MCF 10A (cell line): Measurements from ENCODE around the gene RAET1E. TPM values are rescaled to one million over a fixed set of nuclear protein-coding genes. Genes with fewer than 3 reads are reported as not detected.
"Not testable (repeated sequence)": the region's sequence is repeated elsewhere in the genome, so short reads cannot be mapped to it uniquely, and the experiment has no call there.

ENCODE experiments used
- BruUV-seq: library from RNA; stranded (reverse); fragments of 400-500 nt; replicated peaks from 2 replicates; lab custom pipeline; 2021; lab: Mats Ljungman, UMichigan
- CTCF ChIA-PET: fragments of 300-600 bp; sonication (Branson Sonifier 250); formaldehyde crosslinking; extraction: SDS; loops from one replicate; lab custom pipeline; 2021; ENCODE audit warnings: antibody characterized with exemption, inconsistent platforms; lab: Yijun Ruan, JAX
- POLR2A ChIA-PET: fragments of 300-600, 350-650 bp; sonication (Branson Sonifier 250); formaldehyde crosslinking; extraction: SDS; loops from one replicate; lab custom pipeline; 2020; ENCODE audit warnings: antibody characterized with exemption, inconsistent platforms; lab: Yijun Ruan, JAX
- DNase-seq: peaks from one replicate; pipeline ENCODE4 v3.0.0-alpha.2; 2018; ENCODE audit not compliant: unreplicated experiment
- H3K27ac Mint-ChIP-seq: one replicate; pipeline ENCODE4 v1.8.0; 2022; ENCODE audit warnings: mild to moderate bottlenecking, low read depth, mixed read lengths; ENCODE audit not compliant: unreplicated experiment
- H3K27me3 Mint-ChIP-seq: one replicate; pipeline ENCODE4 v1.8.0; 2022; ENCODE audit warnings: mixed read lengths; ENCODE audit not compliant: insufficient read depth, unreplicated experiment
- H3K36me3 Mint-ChIP-seq: one replicate; pipeline ENCODE4 v1.8.0; 2022; ENCODE audit warnings: mild to moderate bottlenecking, moderate library complexity, mixed read lengths; ENCODE audit not compliant: insufficient read depth, unreplicated experiment
- H3K4me1 Mint-ChIP-seq: one replicate; pipeline ENCODE4 v1.8.0; 2022; ENCODE audit warnings: mixed read lengths; ENCODE audit not compliant: insufficient read depth, unreplicated experiment
- H3K4me3 Mint-ChIP-seq: one replicate; pipeline ENCODE4 v1.8.0; 2022; ENCODE audit warnings: mild to moderate bottlenecking, moderate library complexity, mixed read lengths; ENCODE audit not compliant: unreplicated experiment
- H3K9me3 Mint-ChIP-seq: one replicate; pipeline ENCODE4 v1.8.0; 2022; ENCODE audit warnings: mixed read lengths; ENCODE audit not compliant: unreplicated experiment
- intact Hi-C: fragments of 100-400 bp; cut with micrococcal nuclease; formaldehyde crosslinking; loops from 2 replicates; pipeline ENCODE4 v1.14.1; 2022
- total RNA-seq: library from RNA; stranded (reverse); gene quantifications from 2 replicates; pipeline ENCODE4 v1.2.3, GENCODE V29; 2022
- TF ChIP-seq, protein P1 (sequence below): fragments of 200-600 bp; IDR thresholded peaks from one replicate; pipeline ENCODE4 v1.8.0; 2022; ENCODE audit warnings: antibody characterized with exemption, mild to moderate bottlenecking; ENCODE audit not compliant: unreplicated experiment

RAET1E gene
- total RNA-seq, 1 experiment from 2014 or later, result 37.6 TPM

DNA sequence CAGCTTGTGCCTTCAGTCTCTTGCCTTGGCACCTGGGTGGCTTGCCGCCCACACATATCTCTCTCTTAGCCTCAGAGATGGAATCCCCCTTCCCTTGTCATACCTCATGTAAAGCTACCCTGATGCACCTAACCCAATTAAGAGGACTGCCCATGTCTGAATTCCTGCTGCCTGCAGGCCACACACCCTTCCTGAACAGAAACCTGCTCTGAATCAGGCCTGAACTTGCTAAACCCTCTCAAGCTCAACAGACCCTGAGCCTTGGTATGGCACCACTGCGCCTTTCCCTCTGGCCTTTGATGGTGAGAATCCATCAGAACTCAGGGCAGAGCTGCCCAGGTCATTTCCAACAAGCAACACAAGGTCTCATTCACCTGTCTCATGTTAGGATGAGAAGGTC, 19.8 kb upstream of the RAET1E start:
- H3K9me3 Mint-ChIP-seq, result no peaks in the 10 kb centered on the region
- intact Hi-C loops, result no loop called here
- no peak overlapping the region for H3K27ac Mint-ChIP-seq
- no peak for DNase-seq
- no peak overlapping the region for H3K4me3 Mint-ChIP-seq
- TF ChIP-seq, protein P1, sequence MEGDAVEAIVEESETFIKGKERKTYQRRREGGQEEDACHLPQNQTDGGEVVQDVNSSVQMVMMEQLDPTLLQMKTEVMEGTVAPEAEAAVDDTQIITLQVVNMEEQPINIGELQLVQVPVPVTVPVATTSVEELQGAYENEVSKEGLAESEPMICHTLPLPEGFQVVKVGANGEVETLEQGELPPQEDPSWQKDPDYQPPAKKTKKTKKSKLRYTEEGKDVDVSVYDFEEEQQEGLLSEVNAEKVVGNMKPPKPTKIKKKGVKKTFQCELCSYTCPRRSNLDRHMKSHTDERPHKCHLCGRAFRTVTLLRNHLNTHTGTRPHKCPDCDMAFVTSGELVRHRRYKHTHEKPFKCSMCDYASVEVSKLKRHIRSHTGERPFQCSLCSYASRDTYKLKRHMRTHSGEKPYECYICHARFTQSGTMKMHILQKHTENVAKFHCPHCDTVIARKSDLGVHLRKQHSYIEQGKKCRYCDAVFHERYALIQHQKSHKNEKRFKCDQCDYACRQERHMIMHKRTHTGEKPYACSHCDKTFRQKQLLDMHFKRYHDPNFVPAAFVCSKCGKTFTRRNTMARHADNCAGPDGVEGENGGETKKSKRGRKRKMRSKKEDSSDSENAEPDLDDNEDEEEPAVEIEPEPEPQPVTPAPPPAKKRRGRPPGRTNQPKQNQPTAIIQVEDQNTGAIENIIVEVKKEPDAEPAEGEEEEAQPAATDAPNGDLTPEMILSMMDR, result no peak
- H3K36me3 Mint-ChIP-seq, result no peaks in the 10 kb centered on the region
- ChIA-PET CTCF (interaction anchor here (0.6 to 1.4 kb wide), 4 partner anchors 17 to 500 kb away, joined by 3 to 4 read pairs (median 4); no protein-coding TSS in a partner anchor), POLR2A (no interaction called here)
- no peaks in the 10 kb centered on the region for H3K27me3 Mint-ChIP-seq
- BruUV-seq, result no TSS peak
- peaks cover 18% of the 10 kb centered on the region for H3K4me1 Mint-ChIP-seq

DNA sequence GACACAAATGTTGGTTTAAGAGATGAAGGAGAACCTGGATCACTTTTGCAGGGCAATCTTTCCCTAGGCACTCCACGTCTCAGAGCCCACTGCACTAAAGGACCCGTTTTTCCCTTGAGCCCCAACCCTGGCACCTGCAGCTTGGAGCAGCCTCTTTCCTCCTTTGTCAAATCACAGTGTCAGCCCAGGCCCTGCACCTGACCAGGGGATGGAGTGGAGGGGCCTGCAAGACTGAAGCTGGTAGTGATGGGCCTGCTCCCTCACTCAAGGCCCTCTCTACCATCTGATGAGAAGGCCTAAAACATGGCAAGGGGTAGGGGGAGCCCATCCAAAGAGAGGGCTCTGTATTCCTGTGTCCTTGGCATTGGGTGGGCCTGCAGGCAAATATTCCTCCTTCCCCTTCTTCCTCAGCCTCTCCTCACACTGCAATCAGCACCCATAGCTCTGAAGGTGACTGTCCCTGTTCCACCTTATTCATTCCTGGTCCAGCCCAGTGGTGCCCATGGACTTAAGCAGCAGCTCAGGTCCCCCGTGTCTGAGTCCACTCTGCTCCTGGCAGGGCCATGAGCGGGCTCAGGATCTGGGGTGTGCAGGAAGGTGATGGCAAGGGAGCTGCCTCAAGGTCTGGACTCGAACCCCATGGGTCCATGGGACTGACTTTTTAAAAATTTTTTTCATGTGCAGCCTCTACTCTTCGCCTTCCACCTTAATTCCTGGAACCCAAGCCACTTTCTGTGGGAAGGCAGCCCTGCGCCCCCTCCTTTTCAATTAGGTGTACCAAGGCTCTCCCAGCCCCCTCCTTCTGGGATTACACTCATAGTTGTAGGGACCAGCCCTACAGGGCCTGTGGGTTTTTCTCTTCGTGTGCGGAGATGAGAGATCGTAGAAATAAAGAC, 18.3 kb upstream of the RAET1E start:
- CTCF ChIA-PET, result interaction anchor here (0.7 to 1.4 kb wide), 5 partner anchors 11 to 94 kb away, joined by 3 to 6 read pairs (median 4); no protein-coding TSS in a partner anchor
- H3K9me3 Mint-ChIP-seq, result no peaks in the 10 kb centered on the region
- no TSS peak for BruUV-seq

DNA sequence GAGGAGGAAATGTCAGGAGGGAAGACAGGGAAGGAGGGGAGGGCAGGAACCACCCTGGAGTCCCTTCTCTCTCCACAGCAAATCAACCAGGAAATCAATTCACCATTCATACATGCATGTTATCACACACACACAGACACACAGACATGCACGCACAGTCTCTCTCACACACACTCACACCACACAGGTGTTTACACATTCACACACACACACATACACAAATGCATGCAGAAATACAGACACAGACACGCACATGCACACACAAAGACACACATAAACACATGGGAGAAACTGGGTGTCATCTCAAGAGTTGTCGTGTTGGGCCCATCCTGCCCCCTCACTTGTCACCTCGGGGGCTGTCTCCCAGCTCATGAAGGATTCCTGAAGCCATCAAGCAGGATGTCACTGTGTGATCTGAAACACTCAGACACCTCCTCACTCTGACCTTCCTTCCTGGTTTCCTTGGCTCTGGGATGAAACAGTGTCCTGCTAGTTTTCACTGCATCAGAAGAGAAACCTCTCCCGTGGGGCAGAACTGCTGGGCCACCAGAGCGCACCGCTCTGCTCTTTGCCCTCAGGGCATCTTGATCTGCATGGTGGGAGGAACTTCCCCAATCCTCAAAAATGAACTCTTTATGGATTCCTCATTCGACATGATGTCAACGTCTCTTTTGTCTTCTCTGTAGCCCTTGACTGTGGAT, 15.8 kb upstream of the RAET1E start:
- no peak for DNase-seq
- no peak overlapping the region for H3K4me3 Mint-ChIP-seq
- BruUV-seq, result no TSS peak
- H3K27ac Mint-ChIP-seq, result no peak overlapping the region
- H3K27me3 Mint-ChIP-seq, result no peaks in the 10 kb centered on the region
- no peaks in the 10 kb centered on the region for H3K9me3 Mint-ChIP-seq
- peaks cover 6% of the 10 kb centered on the region for H3K36me3 Mint-ChIP-seq
- intact Hi-C loops, result no loop called here
- POLR2A ChIA-PET, result interaction anchor here (0.7 to 1.2 kb wide), 2 partner anchors 25 to 50 kb away, joined by 3 read pairs; no protein-coding TSS in a partner anchor
- CTCF ChIA-PET, result interaction anchor here (0.7 kb wide), 1 partner anchor 79 kb away, joined by 4 read pairs; no protein-coding TSS in a partner anchor
- peaks cover 10% of the 10 kb centered on the region for H3K4me1 Mint-ChIP-seq
- TF ChIP-seq, protein P1, result no peak

More for the DNA sequence above, 18.3 kb upstream of the RAET1E start:
- Mint-ChIP-seq H3K27ac (no peak overlapping the region), H3K27me3 (no peaks in the 10 kb centered on the region), H3K4me1 (peaks cover 10% of the 10 kb centered on the region), H3K36me3 (no peaks in the 10 kb centered on the region), H3K4me3 (no peak overlapping the region)
- DNase-seq, result no peak
- TF ChIP-seq, protein P1, result no peak
- POLR2A ChIA-PET, result interaction anchor here (0.9 to 1.4 kb wide), 2 partner anchors 16 to 21 kb away, joined by 3 to 5 read pairs; no protein-coding TSS in a partner anchor
- intact Hi-C loops, result no loop called here

DNA sequence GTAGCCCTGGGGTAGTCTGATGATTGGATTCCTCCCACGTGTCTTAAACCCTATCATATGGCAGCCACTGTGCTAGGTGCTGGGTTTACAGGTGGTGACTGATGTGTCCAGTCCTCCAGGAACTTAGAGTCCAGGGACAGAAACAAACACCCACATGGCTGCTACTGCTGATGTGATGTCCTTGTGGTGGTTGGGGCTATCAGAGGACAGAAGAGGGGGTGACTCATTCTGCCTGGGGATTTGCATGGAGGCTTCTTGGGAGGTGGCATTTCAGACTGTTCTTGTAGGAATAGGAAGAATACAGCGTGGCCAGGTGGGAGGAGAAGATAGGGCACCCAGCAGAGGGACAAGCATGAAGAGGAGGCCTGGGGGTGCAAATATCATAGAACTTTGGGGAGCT, 15.2 kb upstream of the RAET1E start:
- Mint-ChIP-seq H3K9me3 (peaks cover 3% of the 10 kb centered on the region), H3K27ac (no peak overlapping the region), H3K4me1 (peaks cover 10% of the 10 kb centered on the region), H3K36me3 (peaks cover 6% of the 10 kb centered on the region), H3K4me3 (no peak overlapping the region), H3K27me3 (no peaks in the 10 kb centered on the region)
- intact Hi-C loops, result no loop called here
- POLR2A ChIA-PET, result no interaction called here
- TF ChIP-seq, protein P1, result no peak
- no TSS peak for BruUV-seq
- CTCF ChIA-PET, result no interaction called here
- DNase-seq, result no peak

DNA sequence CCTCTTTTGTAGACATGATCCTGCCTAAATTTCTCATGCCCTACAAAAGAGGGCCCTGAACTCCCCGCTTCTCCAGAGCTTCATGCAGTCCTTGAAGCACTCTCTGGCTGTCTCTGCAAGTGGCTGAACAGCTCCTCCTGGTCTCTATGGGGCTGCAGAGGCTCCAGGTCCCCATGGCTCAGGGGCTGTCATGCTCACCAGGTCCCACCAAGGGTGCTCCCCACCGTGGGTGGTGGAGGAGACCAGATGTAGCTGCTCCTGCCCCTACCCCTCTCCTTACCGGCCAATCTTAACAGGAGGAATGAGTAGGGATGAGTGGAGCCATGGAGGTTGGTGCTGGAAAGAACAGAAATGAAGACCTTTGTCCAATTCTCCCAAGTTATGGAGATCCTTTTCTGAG, 14.8 kb upstream of the RAET1E start:
- CTCF ChIA-PET, H3K27me3 Mint-ChIP-seq, BruUV-seq, H3K27ac Mint-ChIP-seq, H3K4me3 Mint-ChIP-seq, H3K36me3 Mint-ChIP-seq, H3K4me1 Mint-ChIP-seq, intact Hi-C loops, DNase-seq, H3K9me3 Mint-ChIP-seq, POLR2A ChIA-PET: not testable (repeated sequence)
